Smooth muscle cell (in vitro differentiated cells): ENCODE data around the gene XRCC5. TPM values are rescaled to one million over a fixed set of nuclear protein-coding genes. Genes with fewer than 3 reads are reported as not detected.

Experiments
- DNase-seq: peaks from one replicate; lab custom pipeline; 2025; ENCODE audit not compliant: unreplicated experiment; lab: John Stamatoyannopoulos, UW
- H2AFZ ChIP-seq: fragments of 200-600 bp; sonication (generic); 2 replicates; pipeline ENCODE4 v1.6.0; 2016; ENCODE audit warnings: antibody characterized with exemption, low read depth, mild to moderate bottlenecking
- H3F3A ChIP-seq: fragments of 200-600 bp; sonication (generic); 2 replicates; pipeline ENCODE4 v1.6.0; 2017; ENCODE audit warnings: antibody characterized with exemption, low read depth
- H3K27ac ChIP-seq: fragments of 200-600 bp; sonication (generic); 2 replicates; pipeline ENCODE4 v1.5.1; 2016; ENCODE audit warnings: low read depth, mild to moderate bottlenecking
- H3K27me3 ChIP-seq: fragments of 200-600 bp; sonication (generic); 2 replicates; pipeline ENCODE4 v1.6.1; 2016; ENCODE audit warnings: low read depth, mild to moderate bottlenecking
- H3K36me3 ChIP-seq: fragments of 200-600 bp; sonication (generic); 2 replicates; pipeline ENCODE4 v1.5.1; 2016; ENCODE audit warnings: low read depth
- H3K4me1 ChIP-seq: fragments of 200-600 bp; sonication (generic); 2 replicates; pipeline ENCODE4 v1.5.1; 2016; ENCODE audit warnings: low read depth
- H3K4me2 ChIP-seq: fragments of 200-600 bp; sonication (generic); 2 replicates; pipeline ENCODE4 v1.6.0; 2016; ENCODE audit warnings: mild to moderate bottlenecking
- H3K4me3 ChIP-seq: fragments of 200-600 bp; sonication (generic); 2 replicates; pipeline ENCODE4 v1.5.1; 2016; ENCODE audit warnings: mild to moderate bottlenecking
- H3K79me2 ChIP-seq: fragments of 200-600 bp; sonication (generic); 2 replicates; pipeline ENCODE4 v1.6.0; 2016; ENCODE audit warnings: low read depth, mild to moderate bottlenecking
- H3K9ac ChIP-seq: fragments of 200-600 bp; sonication (generic); 2 replicates; pipeline ENCODE4 v1.6.0; 2016; ENCODE audit warnings: low read depth
- H3K9me3 ChIP-seq: fragments of 200-600 bp; sonication (generic); replicated peaks from 2 replicates; pipeline ENCODE4 v1.5.1; 2016; ENCODE audit warnings: low read depth
- H4K20me1 ChIP-seq: fragments of 200-600 bp; sonication (generic); 2 replicates; pipeline ENCODE4 v1.6.0; 2016; ENCODE audit warnings: low read depth
- WGBS: methylation state at CpG from one replicate; pipeline ENCODE4 v1.1.7; 2016; ENCODE audit warnings: low lambda C conversion rate; 5-methylcytosine and 5-hydroxymethylcytosine counted together
- polyA plus RNA-seq: library from polyadenylated mRNA; unstranded; fragments of >200 nt; fragmentation: Nextera tagmentation; extraction: Ambion mirVana; gene quantifications from 2 replicates; pipeline ENCODE4 v1.2.1, GENCODE V29; 2016
- total RNA-seq: library from RNA; depleted of rRNA; stranded (reverse); fragments of >200 nt; gene quantifications from 2 replicates; pipeline ENCODE4 v1.2.3, GENCODE V29; 2014
- TF ChIP-seq, protein P1 (sequence below): fragments of 200-600 bp; sonication (generic); IDR thresholded peaks from 2 replicates; pipeline ENCODE4 v1.5.1; 2017; ENCODE audit warnings: borderline replicate concordance, mild to moderate bottlenecking, antibody characterized with exemption; ENCODE audit not compliant: insufficient read depth, poor library complexity, severe bottlenecking

The XRCC5 gene
- total and polyA plus RNA-seq, 2 experiments from 2014 or later, result 197 to 266 TPM

DNA sequence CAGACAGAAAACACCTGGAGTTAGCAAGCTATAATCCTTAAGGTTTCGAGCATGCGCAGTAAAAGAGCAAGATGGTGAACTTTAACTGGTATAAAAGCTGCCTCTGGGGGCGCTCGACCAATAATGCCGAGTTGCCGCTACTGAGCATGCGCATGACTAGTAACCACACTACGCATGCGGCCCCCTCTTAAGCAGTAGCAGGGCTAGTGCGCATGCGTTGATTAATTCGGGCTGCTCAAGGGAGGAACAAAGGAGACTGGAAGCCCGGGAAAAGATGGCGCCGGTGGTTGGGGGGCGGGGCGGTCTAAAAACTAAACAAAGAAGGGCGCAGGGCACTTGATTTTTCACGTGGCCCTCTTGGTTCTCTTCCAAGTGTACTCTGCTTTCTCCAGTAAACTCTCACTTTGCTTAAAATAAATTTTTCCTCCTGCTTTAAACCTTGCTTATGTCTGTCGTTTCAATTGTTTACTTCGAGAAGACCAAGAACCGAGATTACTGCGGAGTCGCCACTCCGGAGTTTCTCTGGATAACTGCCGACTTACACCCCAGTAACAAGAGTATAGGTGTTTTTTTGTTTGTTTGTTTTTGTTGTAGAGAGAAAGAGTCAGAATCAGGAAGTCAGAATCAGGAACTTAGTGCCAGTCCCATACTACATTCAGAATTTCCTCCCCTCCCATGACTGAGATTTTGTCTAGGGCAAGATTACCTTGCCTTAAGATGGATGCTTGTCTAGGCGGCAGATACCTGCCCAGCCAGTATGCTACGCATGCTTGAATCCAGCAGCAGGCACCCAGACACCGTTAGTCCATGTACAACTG is 5.8 kb downstream of the XRCC5 start:
- H3K79me2 ChIP-seq, result peaks cover 82% of the 10 kb centered on the region
- H3K36me3 ChIP-seq, result peaks cover 25% of the 10 kb centered on the region
- H3K4me2 ChIP-seq, result peak overlapping the region; percentile 96
- peak overlapping the region; percentile 99 for H2AFZ ChIP-seq
- peak overlapping the region; percentile 95 for H3K27ac ChIP-seq
- peaks cover 55% of the 10 kb centered on the region for H3K4me1 ChIP-seq
- H3F3A ChIP-seq, result peaks cover 33% of the 10 kb centered on the region
- WGBS, result 20% methylated on average over 29 of the region's 29 CpGs
- H3K4me3 ChIP-seq, result peak overlapping the region; percentile 78
- TF ChIP-seq, protein P1, sequence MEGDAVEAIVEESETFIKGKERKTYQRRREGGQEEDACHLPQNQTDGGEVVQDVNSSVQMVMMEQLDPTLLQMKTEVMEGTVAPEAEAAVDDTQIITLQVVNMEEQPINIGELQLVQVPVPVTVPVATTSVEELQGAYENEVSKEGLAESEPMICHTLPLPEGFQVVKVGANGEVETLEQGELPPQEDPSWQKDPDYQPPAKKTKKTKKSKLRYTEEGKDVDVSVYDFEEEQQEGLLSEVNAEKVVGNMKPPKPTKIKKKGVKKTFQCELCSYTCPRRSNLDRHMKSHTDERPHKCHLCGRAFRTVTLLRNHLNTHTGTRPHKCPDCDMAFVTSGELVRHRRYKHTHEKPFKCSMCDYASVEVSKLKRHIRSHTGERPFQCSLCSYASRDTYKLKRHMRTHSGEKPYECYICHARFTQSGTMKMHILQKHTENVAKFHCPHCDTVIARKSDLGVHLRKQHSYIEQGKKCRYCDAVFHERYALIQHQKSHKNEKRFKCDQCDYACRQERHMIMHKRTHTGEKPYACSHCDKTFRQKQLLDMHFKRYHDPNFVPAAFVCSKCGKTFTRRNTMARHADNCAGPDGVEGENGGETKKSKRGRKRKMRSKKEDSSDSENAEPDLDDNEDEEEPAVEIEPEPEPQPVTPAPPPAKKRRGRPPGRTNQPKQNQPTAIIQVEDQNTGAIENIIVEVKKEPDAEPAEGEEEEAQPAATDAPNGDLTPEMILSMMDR, result peak; percentile 76
- DNase-seq, result peak; percentile 89
- no peaks in the 10 kb centered on the region for H3K27me3 ChIP-seq
- peak overlapping the region; percentile 98 for H3K9ac ChIP-seq
- H3K9me3 ChIP-seq, result no peaks in the 10 kb centered on the region
- H4K20me1 ChIP-seq, result peaks cover 9% of the 10 kb centered on the region

DNA sequence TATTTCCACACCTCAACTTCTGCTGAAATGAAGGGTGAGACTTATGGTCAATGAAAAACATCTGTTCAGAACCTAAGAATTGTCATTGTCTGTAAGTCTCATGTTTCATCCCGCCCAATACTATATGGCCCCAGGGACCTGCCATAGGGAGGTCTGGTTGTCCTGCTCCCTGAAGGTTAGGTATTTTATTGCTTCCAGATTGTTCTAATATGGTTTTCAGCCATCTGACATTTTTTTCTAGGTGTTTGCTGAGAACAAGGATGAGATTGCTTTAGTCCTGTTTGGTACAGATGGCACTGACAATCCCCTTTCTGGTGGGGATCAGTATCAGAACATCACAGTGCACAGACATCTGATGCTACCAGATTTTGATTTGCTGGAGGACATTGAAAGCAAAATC is 7.3 kb downstream of the XRCC5 start:
- Histone ChIP-seq H3K79me2 (peaks cover 82% of the 10 kb centered on the region), H3K9me3 (no peaks in the 10 kb centered on the region), H3K4me1 (peaks cover 47% of the 10 kb centered on the region), H3K27me3 (no peaks in the 10 kb centered on the region), H3K27ac (no peak overlapping the region), H3F3A (peaks cover 28% of the 10 kb centered on the region), H3K36me3 (peaks cover 35% of the 10 kb centered on the region), H4K20me1 (no peaks in the 10 kb centered on the region), H2AFZ (no peak overlapping the region), H3K9ac (no peak overlapping the region), H3K4me3 (no peak overlapping the region), H3K4me2 (no peak overlapping the region)
- TF ChIP-seq, protein P1, result no peak
- no peak for DNase-seq
- WGBS, result 97% methylated on average over 1 of the region's 1 CpG

DNA sequence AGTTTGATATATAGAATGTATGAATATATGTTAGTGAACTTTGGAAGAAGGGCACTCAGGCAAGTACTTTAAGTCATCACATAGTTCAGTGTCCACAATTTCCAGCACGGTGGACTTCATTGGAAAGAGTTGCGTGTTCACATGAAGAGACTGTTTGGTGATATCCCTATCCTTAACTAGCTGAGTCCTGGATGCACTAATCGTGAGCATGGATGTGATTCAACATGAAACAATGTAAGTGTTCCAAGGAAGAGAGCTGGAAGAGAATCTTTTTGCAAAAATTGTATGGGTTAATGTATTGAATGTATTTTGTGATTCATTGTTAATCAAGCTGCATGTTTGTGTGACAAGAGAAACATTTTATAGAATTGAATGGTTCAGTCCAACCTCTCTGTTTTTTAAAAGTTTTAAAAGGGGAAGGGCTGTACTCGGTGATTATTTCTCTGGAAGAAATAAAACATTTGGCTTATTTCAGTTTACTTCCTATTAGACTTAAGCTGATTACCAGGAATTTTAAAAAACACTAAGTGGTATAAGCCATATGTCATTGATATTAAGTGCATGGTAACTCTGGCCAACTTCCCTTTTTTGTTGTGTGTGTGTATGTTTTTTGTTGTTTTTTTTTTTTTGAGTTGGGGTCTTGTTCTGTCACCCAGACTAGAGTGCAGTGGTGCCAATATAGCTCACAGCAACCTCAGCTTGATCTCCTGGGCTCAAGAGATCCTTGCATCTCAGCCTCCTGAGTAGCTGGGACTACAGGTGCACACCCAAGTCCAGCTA is 8.6 kb downstream of the XRCC5 start:
- DNase-seq, result no peak
- WGBS, result 86% methylated on average over 4 of the region's 4 CpGs
- no peak overlapping the region for H3K27ac ChIP-seq
- H3K27me3 ChIP-seq, result no peaks in the 10 kb centered on the region
- H3K36me3 ChIP-seq, result peaks cover 48% of the 10 kb centered on the region
- H3K4me1 ChIP-seq, result peaks cover 44% of the 10 kb centered on the region
- H3K9ac ChIP-seq, result no peak overlapping the region
- H2AFZ ChIP-seq, result no peak overlapping the region
- peaks cover 82% of the 10 kb centered on the region for H3K79me2 ChIP-seq
- no peaks in the 10 kb centered on the region for H4K20me1 ChIP-seq
- TF ChIP-seq, protein P1, result no peak
- no peak overlapping the region for H3K4me3 ChIP-seq
- no peak overlapping the region for H3K4me2 ChIP-seq
- H3K9me3 ChIP-seq, result no peaks in the 10 kb centered on the region
- peaks cover 17% of the 10 kb centered on the region for H3F3A ChIP-seq
